ENCODE data around the gene OR4D2.

DNA sequence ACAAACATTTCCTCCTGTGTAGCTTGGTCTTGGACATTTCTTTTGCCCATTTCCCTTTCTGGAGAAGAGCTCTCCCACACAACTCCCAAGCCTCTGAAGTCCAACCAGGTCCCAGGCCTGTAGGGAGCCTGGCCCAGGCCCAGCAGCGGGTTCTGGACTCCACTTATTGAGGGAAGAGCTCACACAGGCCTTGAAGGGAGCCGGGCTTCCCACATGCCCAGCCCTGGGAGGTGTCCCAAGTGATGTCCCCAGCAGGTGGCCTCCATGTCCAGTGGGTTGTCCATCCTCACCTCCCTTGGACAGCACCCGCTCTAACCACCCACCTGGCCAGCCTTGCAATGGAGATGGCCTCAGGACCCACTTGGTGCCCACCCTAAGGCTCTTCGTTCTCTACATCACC, 19.8 kb downstream of the OR4D2 start:
- no peak for TF ChIP-seq FOSL1 (CRISPR knock-in tag; IDR thresholded peaks at IDR 0.05; ENCODE audit: borderline replicate concordance)
- TF ChIP-seq RAD21 (CRISPR knock-in tag; IDR thresholded peaks at IDR 0.05) = no peak

Data from HepG2 (cell line).